SKM-1 (cell line): ENCODE measurements around the gene ATN1.

Source experiments
- DNase-seq: peaks from one replicate; lab custom pipeline; 2025; ENCODE audit not compliant: unreplicated experiment; lab: John Stamatoyannopoulos, UW

ATN1 gene

GRCh38 chr12:6968426-6968825 is 40.7 kb downstream of the ATN1 start:
- DNase-seq, result no peak

DNA sequence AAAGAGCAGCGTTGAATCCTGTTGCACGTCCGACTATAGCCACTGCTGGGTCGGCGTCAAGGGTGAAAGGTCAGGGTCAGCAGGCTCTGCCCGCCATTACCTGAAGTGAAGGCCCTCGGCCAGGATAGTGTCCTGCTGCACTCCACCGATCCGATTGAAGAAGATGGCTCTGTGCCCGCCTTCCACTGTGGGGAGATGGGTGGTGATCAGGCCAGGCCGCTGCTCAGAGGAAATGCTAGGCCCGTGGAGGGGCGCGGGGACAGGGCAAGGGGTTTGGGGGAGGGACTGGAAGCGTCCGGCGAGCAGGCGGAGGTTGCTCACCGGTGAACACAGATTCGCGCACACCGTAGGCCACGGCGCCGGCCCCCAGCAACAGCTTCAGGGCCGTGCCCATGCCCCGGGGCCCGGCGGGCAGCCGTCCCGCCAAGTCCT is 42.4 kb downstream of the ATN1 start:
- no peak for DNase-seq

GRCh38 chr12:6974180-6974579 is 46.4 kb downstream of the ATN1 start:
- no peak for DNase-seq

DNA sequence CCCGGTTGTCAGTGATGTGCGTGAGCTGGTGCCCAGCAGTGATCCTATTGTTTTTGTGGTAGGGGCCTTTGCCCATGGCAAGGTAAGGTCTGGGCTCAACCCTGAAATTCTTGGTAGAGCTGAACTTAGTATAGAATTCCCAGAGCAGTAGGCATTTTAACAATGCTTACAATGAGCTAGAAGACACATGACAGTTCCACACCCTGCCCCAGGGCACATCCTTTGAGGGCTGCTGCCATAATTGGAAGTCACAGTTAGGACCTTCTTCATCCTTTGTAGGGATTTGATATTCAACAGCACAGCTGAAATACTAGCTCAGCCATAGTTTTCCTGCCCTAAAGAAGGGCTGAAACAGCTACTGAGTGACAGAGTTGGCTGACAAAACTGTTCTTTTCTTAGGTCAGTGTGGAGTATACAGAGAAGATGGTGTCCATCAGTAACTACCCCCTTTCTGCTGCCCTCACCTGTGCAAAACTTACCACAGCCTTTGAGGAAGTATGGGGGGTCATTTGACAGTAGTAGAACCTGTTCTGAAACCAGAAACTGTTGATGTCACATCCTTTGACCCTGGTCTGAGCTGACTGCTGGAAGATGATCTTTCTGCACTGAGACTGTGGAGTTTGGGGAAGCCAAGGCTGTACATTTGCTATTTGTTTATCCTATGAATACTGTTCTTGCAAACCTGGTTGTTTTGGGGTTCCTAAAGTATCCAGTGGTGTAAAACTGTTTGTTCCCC is 47.7 kb downstream of the ATN1 start:
- no peak for DNase-seq

- DNase-seq, result no peak
Observed at GRCh38 chr12:6977653-6978052, 49.9 kb downstream of the ATN1 start.

DNA sequence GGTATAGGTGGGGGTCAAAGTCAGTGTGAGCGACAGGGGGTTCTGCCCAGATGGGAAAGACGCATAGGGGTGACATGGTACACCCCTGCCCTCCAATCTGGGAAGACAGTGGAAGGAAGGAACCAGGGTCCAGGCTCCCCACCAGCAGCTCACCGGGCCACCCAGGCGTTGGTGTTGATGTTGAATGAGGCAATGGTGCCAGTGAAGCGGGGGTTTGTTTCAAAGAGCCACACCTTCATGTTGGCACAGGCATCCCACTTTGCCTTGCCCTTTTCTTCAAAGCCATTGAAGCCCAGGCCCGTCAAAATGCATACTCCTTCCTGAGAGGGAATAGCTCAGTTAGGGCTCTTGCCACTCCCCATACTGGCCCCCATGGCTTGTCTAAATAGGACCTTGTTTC is 50.4 kb downstream of the ATN1 start:
- DNase-seq, result no peak

DNA sequence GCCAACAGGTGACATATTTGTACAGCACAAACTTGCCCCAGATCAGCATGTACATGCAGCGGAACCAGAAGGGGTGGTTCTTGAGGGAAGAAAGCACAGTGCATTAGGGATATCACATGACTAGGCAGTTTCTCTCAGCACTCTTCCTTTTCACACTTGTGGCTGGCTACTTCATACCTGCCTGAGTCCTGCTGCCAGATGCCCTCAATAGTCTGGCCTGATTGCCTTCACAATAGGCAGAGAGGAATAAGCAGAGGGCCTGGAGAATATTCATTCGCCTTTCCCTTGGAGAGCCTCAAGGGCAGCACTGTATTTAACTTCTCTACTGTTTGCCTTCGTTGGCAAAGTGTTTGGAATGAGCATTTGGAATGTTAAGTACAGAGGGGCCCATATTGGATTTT is 50.9 kb downstream of the ATN1 start:
- DNase-seq, result no peak

GRCh38 chr12:6979021-6979420 is 51.3 kb downstream of the ATN1 start:
- DNase-seq, result no peak

GRCh38 chr12:6979453-6979852 is 51.7 kb downstream of the ATN1 start:
- no peak for DNase-seq

- no peak for DNase-seq
Observed at GRCh38 chr12:6980075-6980474, 52.3 kb downstream of the ATN1 start.

DNA sequence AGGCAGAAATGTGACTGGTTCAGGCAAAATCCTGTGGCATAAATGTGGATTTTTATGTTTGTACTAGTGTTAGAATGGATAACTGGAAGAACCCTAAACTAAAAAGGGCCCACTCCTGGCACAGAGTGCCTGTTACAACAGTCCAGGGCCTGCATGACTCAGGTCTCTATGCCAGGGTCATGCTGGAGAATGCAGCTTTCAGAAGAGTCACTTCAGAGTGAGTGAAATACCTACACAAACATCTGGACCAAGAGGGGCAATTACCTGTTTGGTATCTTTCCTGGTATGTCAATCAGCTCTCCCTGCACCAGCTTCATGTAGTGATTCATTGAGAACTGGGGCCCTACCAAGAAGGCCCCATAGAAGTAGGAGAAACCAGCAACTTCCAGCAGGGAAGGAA is 53.0 kb downstream of the ATN1 start:
- no peak for DNase-seq

GRCh38 chr12:6981152-6982052 is 53.6 kb downstream of the ATN1 start:
- no peak for DNase-seq

DNA sequence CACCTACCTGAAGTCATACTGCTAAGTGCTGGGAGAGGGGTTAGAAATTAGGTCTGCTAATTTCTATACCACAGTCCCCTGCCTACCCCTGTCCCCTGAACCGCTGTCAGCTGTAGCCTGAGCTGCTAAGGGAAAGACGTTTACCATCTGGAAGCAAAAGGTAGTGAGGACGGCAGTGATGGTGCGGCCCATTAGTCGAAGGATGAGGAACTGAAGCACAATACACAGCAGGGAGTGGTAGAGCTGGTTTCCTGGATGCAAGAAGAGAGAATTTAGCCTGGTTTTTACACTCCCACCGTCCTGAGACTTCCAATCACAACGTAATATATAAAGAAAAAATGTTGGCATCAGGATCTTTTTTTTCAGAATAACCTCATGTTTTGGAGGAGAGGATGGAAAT is 54.8 kb downstream of the ATN1 start:
- DNase-seq, result no peak

GRCh38 chr12:6987956-6988553 is 60.3 kb downstream of the ATN1 start:
- no peak for DNase-seq
